Stimulated activated naive CD8-positive, alpha-beta T cell treated with anti-CD3 and anti-CD28 coated beads, Interleukin-15, amount 100 ng/mL, for 72 hours (primary cell): ENCODE measurements around the gene FOXN1.

Source experiments
- ATAC-seq: fragments of 150-1000 bp; cut with Tn5 transposase; 2 replicates; pipeline ENCODE4 v1.10.0; 2021; ENCODE audit warnings: mild to moderate bottlenecking, moderate library complexity
- DNase-seq, 2 donors: peaks; one replicate each; pipeline ENCODE4 v3.0.0; 2021 to 2022
- H3K27ac Mint-ChIP-seq, 2 donors: one replicate each; pipeline ENCODE4 v1.8.0; 2022; ENCODE audit warnings: mild to moderate bottlenecking in 2 of 2, mixed read lengths in 2 of 2, moderate library complexity in 2 of 2
- H3K27me3 Mint-ChIP-seq: one replicate; pipeline ENCODE4 v1.8.0; 2022; ENCODE audit warnings: mixed read lengths
- H3K4me1 Mint-ChIP-seq: one replicate; pipeline ENCODE4 v1.8.0; 2022; ENCODE audit warnings: mild to moderate bottlenecking, mixed read lengths
- H3K4me3 Mint-ChIP-seq, 2 donors: one replicate each; pipeline ENCODE4 v1.8.0; 2022; ENCODE audit warnings: mild to moderate bottlenecking in 2 of 2, mixed read lengths in 2 of 2, moderate library complexity in 1 of 2
- H3K9me3 Mint-ChIP-seq, 2 donors: one replicate each; pipeline ENCODE4 v1.8.0; 2022; ENCODE audit warnings: mixed read lengths in 2 of 2

FOXN1 gene

DNA sequence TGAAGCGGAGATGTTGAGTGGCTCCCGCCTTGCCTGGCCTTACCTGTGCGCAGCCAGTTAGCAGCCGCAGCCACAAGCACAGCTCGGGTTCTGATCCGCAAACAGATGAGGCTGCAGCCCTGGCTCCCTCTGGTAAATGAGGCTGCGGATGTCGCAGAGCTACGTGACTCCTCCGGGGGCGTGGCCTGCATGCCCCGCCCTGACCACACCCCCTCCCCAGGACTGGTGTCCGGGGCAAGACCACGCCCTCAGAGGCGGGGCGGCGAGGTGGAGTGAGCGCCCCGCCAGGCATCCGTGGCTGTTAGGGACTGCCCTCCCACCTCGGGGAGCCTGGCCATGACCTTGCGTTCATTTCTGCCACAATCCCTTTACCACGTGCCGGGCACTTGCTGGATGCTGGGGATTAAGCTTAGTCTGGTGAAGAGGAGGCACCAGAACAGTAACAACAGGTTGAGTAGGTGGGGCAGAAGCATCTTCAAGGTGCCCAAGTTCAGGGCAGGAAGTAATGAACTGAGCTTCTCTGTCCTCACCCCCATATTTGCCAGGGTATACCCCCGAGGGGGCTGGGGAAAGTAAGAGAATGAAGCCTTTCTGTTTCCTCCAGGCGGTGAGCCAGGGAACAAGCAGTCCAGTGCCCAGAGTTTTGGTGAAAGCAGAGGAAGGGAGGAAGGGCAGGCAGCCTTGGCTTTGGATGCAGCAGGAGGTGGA is 70.8 kb downstream of the FOXN1 start, which contains the start of gene ALDOC:
TSS of gene ALDOC (minus strand) at position 138 of the 708 bp plus-strand sequence. CDS start 1,363 bp downstream, outside the sequence.
- ATAC-seq (peak; percentile 95), DNase-seq (peak; percentile 96 to 97)
- H3K4me1 Mint-ChIP-seq, result peaks cover 50% of the 10 kb centered on the region
- H3K4me3 Mint-ChIP-seq, result peak within 1 kb of the TSS; percentile 79 to 89
- H3K27ac Mint-ChIP-seq, result peak within 1 kb of the TSS; percentile 60 to 83
- no peaks in the 10 kb centered on the region for H3K27me3 Mint-ChIP-seq
- H3K9me3 Mint-ChIP-seq, result no peaks in the 10 kb centered on the region

DNA sequence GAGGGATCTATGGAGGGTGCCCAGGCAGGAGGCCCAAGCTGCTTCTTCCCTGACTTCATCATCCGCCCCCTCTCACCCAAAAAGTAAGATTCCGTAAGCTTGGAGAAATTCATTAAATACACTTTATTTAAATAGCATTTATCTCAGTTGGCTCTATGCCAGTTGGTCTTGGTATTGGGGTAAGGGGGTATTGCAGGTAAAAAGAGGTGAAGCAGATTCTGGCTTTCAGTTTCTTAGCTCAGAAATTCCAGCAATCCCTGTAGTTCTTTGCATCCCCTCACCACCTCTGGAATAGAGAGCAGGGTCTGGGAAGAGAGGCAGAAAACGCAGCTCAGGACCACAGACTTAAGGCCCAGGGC is 71.3 kb downstream of the FOXN1 start:
- Mint-ChIP-seq H3K27me3 (no peaks in the 10 kb centered on the region), H3K4me3 (no peak overlapping the region), H3K9me3 (no peaks in the 10 kb centered on the region), H3K4me1 (peaks cover 45% of the 10 kb centered on the region), H3K27ac (no peak overlapping the region)
- ATAC-seq (no peak), DNase-seq (no peak)

DNA sequence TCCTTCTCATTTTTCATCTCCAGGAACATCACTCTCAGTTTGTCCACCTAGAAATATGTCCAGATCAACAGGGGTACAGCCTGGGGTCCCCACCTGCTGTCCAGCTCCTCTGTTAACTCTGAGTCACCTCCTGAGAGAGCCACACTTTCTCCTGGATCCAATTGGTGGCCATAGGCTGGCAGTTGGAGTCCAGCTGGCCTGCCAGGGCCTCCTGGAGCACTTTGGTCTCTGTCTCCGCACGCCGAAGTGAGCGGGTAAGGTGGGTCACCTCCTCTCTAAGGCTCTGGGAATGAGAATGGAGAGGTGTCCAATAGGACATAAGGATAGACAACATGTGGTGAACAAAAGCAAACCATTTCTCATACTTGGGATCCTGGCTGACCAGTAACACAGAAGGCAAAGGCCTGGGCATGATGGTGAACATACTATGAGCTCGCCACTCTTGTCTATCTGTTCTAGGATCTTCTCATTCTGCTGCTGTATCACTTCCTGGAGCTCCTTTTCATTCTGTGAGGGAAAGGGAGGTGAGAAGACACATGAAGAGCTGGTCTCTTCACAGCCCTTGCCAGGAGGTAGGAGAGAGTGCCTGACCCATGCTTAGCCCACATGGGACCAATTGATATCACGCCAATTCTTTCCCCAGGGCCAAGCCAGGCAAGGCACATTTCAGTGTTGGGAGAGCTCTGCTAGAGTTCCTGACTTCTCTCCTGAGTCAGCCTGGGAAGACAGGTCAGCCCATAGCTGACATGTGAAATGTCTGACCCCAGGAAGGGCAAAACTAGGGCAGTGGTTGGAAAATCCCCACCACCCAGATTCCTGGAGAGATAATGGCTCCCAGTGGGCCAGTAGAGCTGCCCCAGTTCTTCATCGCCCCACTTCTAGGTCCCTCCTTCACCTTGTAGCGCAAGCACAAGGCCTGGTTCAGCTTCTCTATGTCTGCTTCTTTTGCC is 72.4 kb downstream of the FOXN1 start:
- no peaks in the 10 kb centered on the region for H3K9me3 Mint-ChIP-seq
- ATAC-seq (no peak), DNase-seq (no peak)
- H3K4me1 Mint-ChIP-seq, result peaks cover 37% of the 10 kb centered on the region
- H3K4me3 Mint-ChIP-seq, result no peak overlapping the region
- H3K27me3 Mint-ChIP-seq, result no peaks in the 10 kb centered on the region
- peak overlapping the region in 1 of 2 donors; percentile 4 for H3K27ac Mint-ChIP-seq

DNA sequence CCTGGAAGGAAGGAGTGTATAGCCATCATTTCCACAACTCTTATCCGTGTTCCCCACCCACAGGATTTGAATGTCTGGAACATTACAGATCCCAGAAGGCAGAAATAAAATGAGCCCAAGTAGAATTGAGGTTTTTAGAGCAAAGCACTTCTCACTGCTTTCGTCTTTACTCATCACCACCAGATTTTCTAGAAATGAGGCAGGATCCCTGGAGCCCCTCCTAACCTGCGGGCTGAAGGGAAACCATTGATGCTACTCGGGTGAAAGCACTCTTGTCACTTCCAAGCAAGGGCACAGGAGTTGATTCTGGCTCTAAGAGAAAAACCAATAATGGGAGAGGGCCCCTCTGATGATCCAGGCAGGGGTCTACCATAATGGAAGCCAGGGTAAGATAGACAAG is 73.4 kb downstream of the FOXN1 start:
- Mint-ChIP-seq H3K4me3 (no peak overlapping the region), H3K27ac (no peak overlapping the region), H3K4me1 (peaks cover 27% of the 10 kb centered on the region), H3K27me3 (no peaks in the 10 kb centered on the region), H3K9me3 (no peaks in the 10 kb centered on the region)
- DNase-seq (no peak), ATAC-seq (no peak)

DNA sequence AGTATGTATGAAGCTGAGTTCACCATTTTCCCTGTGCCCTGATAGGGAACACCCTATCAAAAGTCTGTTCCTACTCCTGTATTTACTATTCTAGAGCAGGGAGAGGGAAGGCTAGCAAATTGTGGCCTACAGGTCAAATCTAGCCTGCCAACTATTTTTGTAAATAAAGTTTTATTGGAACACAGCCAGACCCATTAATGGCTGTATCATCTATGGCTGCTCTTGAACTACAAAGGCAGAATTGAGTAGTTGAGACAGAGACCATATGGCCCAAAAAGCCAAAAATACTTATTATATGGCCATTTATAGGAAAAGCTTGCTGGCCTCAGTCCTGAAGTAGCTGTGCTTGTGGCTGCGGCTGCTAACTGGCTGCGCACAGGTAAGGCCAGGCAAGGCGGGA is 74.8 kb downstream of the FOXN1 start:
- H3K9me3 Mint-ChIP-seq, result no peaks in the 10 kb centered on the region
- no peak overlapping the region for H3K27ac Mint-ChIP-seq
- peaks cover 13% of the 10 kb centered on the region for H3K4me1 Mint-ChIP-seq
- H3K27me3 Mint-ChIP-seq, result no peaks in the 10 kb centered on the region
- no peak for DNase-seq
- no peak overlapping the region for H3K4me3 Mint-ChIP-seq
- no peak for ATAC-seq

DNA sequence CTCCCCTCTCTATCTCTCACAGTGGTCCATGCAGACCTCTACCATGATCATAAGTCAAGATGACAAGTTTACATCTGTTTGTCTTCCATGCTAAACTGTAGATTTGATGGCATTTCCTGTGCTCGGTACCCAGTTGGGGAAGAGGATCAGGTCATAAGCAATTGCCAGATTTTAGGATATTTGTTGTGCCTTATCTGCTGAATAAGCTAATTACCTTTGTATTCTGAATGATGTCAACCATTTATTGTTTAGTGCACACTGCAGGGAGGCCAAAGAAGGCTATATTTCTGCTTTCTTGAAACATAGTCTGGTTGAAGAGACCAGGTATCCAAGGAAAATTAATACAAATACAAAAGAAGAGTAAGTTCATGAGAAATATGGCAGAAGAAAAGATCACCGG is 76.4 kb downstream of the FOXN1 start:
- ATAC-seq, result no peak
- no peaks in the 10 kb centered on the region for H3K9me3 Mint-ChIP-seq

DNA sequence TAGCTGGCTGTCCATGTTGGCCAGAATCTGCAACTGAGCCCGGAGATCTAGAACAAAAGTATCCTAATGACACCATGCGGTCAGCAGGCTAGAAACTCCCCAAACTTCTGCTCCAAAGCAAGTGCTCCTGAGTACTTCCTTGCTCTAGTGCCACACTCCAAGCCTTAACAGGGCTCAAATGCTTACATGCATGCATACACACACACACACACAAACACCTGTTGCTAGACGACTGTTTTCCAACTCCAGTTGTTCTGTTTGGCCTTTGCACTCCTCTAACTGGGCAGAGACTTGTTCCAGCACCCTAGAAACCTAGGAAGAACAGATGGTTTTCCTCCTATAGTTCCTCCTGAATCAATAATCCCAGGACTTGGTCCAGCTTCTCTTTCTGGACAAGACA is 78.3 kb downstream of the FOXN1 start:
- Mint-ChIP-seq H3K27ac (no peak overlapping the region), H3K4me1 (no peaks in the 10 kb centered on the region), H3K27me3 (no peaks in the 10 kb centered on the region), H3K9me3 (no peaks in the 10 kb centered on the region), H3K4me3 (no peak overlapping the region)
- DNase-seq (no peak), ATAC-seq (no peak)

More for the DNA sequence above, 76.4 kb downstream of the FOXN1 start:
- no peak overlapping the region for H3K27ac Mint-ChIP-seq
- no peaks in the 10 kb centered on the region for H3K27me3 Mint-ChIP-seq
- DNase-seq, result no peak
- H3K4me3 Mint-ChIP-seq, result no peak overlapping the region
- no peaks in the 10 kb centered on the region for H3K4me1 Mint-ChIP-seq

DNA sequence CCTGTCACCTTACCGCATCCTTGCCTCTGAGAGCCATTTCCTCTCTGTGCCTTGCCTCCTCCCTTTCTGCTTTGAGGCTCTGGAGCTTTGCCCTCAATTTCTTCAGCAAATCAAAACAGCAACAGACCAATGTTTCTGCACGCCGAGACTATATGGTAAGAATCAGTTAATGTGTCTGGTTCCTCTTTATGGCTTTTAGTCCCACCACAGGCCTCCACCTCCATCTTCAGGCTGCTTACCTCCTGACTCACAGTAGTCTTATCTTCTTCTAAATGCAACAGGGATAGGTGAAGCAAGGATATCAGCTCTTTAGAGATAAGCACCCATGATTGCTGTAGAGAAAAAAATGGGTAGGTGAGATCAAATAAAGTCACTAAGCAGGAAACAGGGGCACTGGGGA is 79.7 kb downstream of the FOXN1 start:
- no peaks in the 10 kb centered on the region for H3K9me3 Mint-ChIP-seq
- H3K4me3 Mint-ChIP-seq, result no peak overlapping the region
- no peak overlapping the region for H3K27ac Mint-ChIP-seq
- ATAC-seq (no peak), DNase-seq (no peak)
- no peaks in the 10 kb centered on the region for H3K4me1 Mint-ChIP-seq
- no peaks in the 10 kb centered on the region for H3K27me3 Mint-ChIP-seq
